HepG2 (cell line): Measurements from ENCODE around the gene SEMA3B. TPM values are rescaled to one million over a fixed set of nuclear protein-coding genes. Genes with fewer than 3 reads are reported as not detected.

Experiments
- HMG20A ChIP-seq: IDR thresholded peaks from 2 replicates; pipeline ENCODE4 v1.6.1; 2016; ENCODE audit warnings: borderline replicate concordance
- JDP2 ChIP-seq: sonication (generic); formaldehyde crosslinking; IDR thresholded peaks from 2 replicates; pipeline ENCODE4 v1.8.1; 2022; ENCODE audit warnings: missing genetic modification reagents, borderline replicate concordance
- NFKB2 ChIP-seq: sonication (generic); formaldehyde crosslinking; IDR thresholded peaks from 2 replicates; pipeline ENCODE4 v1.4.0; 2020; ENCODE audit warnings: missing genetic modification reagents, borderline replicate concordance
- PHB2 ChIP-seq: fragments of 450-650 bp; IDR thresholded peaks from 2 replicates; pipeline ENCODE4 v1.6.1; 2018; ENCODE audit not compliant: partially characterized antibody
- RAD51 ChIP-seq: fragments of 450-650 bp; IDR thresholded peaks from 2 replicates; pipeline ENCODE4 v1.6.1; 2016; ENCODE audit warnings: borderline replicate concordance
- RXRB ChIP-seq: IDR thresholded peaks from 2 replicates; pipeline ENCODE4 v1.6.1; 2016; ENCODE audit warnings: borderline replicate concordance, missing genetic modification reagents, missing compliant biosample characterization
- THYN1 ChIP-seq: sonication (generic); formaldehyde crosslinking; IDR thresholded peaks from 2 replicates; pipeline ENCODE4 v1.8.1; 2023; ENCODE audit warnings: low read depth, mild to moderate bottlenecking, moderate library complexity, missing genetic modification reagents, borderline replicate concordance
- ZNF121 ChIP-seq: sonication (generic); formaldehyde crosslinking; IDR thresholded peaks from 2 replicates; pipeline ENCODE4 v1.5.0; 2020; ENCODE audit warnings: mild to moderate bottlenecking, missing genetic modification reagents
- ZNF546 ChIP-seq: sonication (generic); formaldehyde crosslinking; conservative IDR thresholded peaks from 2 replicates; pipeline ENCODE4 v1.8.1; 2023; ENCODE audit warnings: mild to moderate bottlenecking, missing genetic modification reagents
- ZNF709 ChIP-seq: sonication (generic); formaldehyde crosslinking; IDR thresholded peaks from 2 replicates; pipeline ENCODE4 v1.5.0; 2020; ENCODE audit warnings: mild to moderate bottlenecking, missing genetic modification reagents
- ZNF850 ChIP-seq: sonication (generic); formaldehyde crosslinking; conservative IDR thresholded peaks from 2 replicates; pipeline ENCODE4 v1.9.0; 2021; ENCODE audit warnings: mild to moderate bottlenecking, missing genetic modification reagents
- polyA plus RNA-seq, 8 experiments: library from polyadenylated mRNA; depleted of rRNA in 3 of 8; stranded (reverse) in 7 of 8; unstranded in 1 of 8; fragments of >200 nt; fragmentation: Illumina TruSeq in 4 of 8; extraction: Trizol in 4 of 8; gene quantifications; 2 replicates each; pipeline versions ENCODE4 v1.2.1 to v1.2.3, GENCODE V29; 2011 to 2016; ENCODE audit warnings: low read depth in 4 of 8, missing spikeins in 1 of 8, mixed read lengths in 1 of 8; ENCODE audit not compliant: insufficient read depth in 1 of 8
- total RNA-seq, 5 experiments: library from RNA; depleted of rRNA; stranded (reverse); fragments of >200 nt; fragmentation: Illumina TruSeq; extraction: Trizol; gene quantifications; 2 replicates each; pipeline ENCODE4 v1.2.3, GENCODE V29; 2016; ENCODE audit warnings: low read depth in 1 of 5
- TF ChIP-seq, protein P1 (sequence below): sonication (generic); formaldehyde crosslinking; IDR thresholded peaks from 2 replicates; pipeline ENCODE4 v1.4.0; 2020; ENCODE audit warnings: mild to moderate bottlenecking, low read depth, missing genetic modification reagents
- TF ChIP-seq, protein P2 (sequence below): sonication (generic); formaldehyde crosslinking; IDR thresholded peaks from 2 replicates; pipeline ENCODE4 v1.8.1; 2022; ENCODE audit warnings: low read depth, mild to moderate bottlenecking, missing genetic modification reagents
- TF ChIP-seq, protein P3 (sequence below): sonication (generic); formaldehyde crosslinking; IDR thresholded peaks from 2 replicates; pipeline ENCODE4 v1.5.0; 2020; ENCODE audit warnings: mild to moderate bottlenecking, missing genetic modification reagents, moderate library complexity
- TF ChIP-seq, protein P4 (sequence below), 2 experiments: sonication (generic) in 1 of 2; formaldehyde crosslinking in 1 of 2; IDR thresholded peaks; 2 replicates each; pipeline versions ENCODE4 v1.6.1 to v1.9.0; 2014 to 2022; ENCODE audit warnings: antibody characterized with exemption in 1 of 2, borderline replicate concordance in 1 of 2, inconsistent platforms in 1 of 2, low read depth in 1 of 2, missing genetic modification reagents in 1 of 2

Gene SEMA3B
- total and polyA plus RNA-seq, 2 of the 13 experiments (the other 11 are each of a cell fraction or from before 2014, with no cell fraction given) = 93.2 to 158 TPM

DNA sequence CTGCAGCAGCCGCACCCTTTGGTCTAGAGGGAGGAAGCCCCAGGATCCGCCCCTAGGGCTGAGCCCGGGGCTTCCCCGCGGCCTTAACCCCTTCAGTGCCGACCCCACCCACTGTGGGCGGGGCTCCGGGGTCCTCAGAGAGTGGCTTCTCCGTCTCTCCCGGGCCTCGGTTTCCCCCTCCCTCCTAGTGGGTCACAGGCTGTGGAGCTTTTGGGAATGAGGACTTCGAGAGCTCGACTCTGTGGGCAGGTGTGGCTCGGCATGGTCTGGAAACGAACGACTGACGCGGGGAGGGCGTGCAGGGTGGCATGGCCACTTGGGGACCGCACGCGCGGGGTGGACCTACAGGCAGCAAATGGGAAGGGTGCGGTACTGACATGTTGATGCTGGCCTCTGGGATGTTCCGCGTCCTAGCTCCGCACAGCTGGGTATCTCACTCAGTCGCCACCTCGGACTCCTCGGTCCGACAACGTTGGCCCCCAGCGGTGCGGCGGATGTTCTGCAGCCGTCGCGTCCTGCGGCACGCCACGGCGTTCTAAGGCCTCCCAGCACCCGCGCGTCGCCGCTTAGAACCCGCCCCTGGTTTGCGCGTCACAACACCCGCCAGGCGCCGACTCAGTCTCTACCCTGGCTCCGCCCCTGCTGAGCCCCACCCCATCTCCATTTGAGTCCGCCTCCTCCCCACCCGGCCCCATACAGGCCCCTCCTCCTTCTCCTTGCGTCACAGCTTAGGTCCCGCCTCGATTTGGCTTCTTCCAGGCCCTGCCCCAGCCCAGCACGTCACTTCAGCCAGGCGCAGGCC is 30.1 kb downstream of the SEMA3B start, which contains the start of the genes HYAL3 and NAA80 (continued):
- TF ChIP-seq, protein P1, sequence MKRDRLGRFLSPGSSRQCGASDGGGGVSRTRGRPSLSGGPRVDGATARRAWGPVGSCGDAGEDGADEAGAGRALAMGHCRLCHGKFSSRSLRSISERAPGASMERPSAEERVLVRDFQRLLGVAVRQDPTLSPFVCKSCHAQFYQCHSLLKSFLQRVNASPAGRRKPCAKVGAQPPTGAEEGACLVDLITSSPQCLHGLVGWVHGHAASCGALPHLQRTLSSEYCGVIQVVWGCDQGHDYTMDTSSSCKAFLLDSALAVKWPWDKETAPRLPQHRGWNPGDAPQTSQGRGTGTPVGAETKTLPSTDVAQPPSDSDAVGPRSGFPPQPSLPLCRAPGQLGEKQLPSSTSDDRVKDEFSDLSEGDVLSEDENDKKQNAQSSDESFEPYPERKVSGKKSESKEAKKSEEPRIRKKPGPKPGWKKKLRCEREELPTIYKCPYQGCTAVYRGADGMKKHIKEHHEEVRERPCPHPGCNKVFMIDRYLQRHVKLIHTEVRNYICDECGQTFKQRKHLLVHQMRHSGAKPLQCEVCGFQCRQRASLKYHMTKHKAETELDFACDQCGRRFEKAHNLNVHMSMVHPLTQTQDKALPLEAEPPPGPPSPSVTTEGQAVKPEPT (CRISPR knock-in tag) = no peak
- TF ChIP-seq, protein P2, sequence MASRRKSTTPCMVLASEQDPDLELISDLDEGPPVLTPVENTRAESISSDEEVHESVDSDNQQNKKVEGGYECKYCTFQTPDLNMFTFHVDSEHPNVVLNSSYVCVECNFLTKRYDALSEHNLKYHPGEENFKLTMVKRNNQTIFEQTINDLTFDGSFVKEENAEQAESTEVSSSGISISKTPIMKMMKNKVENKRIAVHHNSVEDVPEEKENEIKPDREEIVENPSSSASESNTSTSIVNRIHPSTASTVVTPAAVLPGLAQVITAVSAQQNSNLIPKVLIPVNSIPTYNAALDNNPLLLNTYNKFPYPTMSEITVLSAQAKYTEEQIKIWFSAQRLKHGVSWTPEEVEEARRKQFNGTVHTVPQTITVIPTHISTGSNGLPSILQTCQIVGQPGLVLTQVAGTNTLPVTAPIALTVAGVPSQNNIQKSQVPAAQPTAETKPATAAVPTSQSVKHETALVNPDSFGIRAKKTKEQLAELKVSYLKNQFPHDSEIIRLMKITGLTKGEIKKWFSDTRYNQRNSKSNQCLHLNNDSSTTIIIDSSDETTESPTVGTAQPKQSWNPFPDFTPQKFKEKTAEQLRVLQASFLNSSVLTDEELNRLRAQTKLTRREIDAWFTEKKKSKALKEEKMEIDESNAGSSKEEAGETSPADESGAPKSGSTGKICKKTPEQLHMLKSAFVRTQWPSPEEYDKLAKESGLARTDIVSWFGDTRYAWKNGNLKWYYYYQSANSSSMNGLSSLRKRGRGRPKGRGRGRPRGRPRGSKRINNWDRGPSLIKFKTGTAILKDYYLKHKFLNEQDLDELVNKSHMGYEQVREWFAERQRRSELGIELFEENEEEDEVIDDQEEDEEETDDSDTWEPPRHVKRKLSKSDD (CRISPR knock-in tag) = peak; percentile 90
- no peak for TF ChIP-seq HMG20A
- no peak for TF ChIP-seq ZNF850 (CRISPR knock-in tag)
- TF ChIP-seq THYN1 (CRISPR knock-in tag) = no peak
- TF ChIP-seq, protein P3, sequence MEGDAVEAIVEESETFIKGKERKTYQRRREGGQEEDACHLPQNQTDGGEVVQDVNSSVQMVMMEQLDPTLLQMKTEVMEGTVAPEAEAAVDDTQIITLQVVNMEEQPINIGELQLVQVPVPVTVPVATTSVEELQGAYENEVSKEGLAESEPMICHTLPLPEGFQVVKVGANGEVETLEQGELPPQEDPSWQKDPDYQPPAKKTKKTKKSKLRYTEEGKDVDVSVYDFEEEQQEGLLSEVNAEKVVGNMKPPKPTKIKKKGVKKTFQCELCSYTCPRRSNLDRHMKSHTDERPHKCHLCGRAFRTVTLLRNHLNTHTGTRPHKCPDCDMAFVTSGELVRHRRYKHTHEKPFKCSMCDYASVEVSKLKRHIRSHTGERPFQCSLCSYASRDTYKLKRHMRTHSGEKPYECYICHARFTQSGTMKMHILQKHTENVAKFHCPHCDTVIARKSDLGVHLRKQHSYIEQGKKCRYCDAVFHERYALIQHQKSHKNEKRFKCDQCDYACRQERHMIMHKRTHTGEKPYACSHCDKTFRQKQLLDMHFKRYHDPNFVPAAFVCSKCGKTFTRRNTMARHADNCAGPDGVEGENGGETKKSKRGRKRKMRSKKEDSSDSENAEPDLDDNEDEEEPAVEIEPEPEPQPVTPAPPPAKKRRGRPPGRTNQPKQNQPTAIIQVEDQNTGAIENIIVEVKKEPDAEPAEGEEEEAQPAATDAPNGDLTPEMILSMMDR = peak; percentile 54
- TF ChIP-seq RAD51 = no peak
- peak; percentile 84; the same call in 1 of the 2 replicates for TF ChIP-seq NFKB2 (CRISPR knock-in tag)
- no peak for TF ChIP-seq ZNF121
- TF ChIP-seq ZNF546 (CRISPR knock-in tag) = peak; percentile 85; the same call in 1 of the 2 replicates
- no peak for TF ChIP-seq PHB2
- peak; percentile 41; the same call in 1 of the 2 replicates for TF ChIP-seq ZNF709 (CRISPR knock-in tag)
- TF ChIP-seq, protein P4, sequence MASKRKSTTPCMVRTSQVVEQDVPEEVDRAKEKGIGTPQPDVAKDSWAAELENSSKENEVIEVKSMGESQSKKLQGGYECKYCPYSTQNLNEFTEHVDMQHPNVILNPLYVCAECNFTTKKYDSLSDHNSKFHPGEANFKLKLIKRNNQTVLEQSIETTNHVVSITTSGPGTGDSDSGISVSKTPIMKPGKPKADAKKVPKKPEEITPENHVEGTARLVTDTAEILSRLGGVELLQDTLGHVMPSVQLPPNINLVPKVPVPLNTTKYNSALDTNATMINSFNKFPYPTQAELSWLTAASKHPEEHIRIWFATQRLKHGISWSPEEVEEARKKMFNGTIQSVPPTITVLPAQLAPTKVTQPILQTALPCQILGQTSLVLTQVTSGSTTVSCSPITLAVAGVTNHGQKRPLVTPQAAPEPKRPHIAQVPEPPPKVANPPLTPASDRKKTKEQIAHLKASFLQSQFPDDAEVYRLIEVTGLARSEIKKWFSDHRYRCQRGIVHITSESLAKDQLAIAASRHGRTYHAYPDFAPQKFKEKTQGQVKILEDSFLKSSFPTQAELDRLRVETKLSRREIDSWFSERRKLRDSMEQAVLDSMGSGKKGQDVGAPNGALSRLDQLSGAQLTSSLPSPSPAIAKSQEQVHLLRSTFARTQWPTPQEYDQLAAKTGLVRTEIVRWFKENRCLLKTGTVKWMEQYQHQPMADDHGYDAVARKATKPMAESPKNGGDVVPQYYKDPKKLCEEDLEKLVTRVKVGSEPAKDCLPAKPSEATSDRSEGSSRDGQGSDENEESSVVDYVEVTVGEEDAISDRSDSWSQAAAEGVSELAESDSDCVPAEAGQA (IDR thresholded peaks at IDR 0.05; ENCODE audit: low read depth) = no peak
- TF ChIP-seq, protein P4 (CRISPR knock-in tag; IDR thresholded peaks at IDR 0.05; ENCODE audit: borderline replicate concordance) = peak; percentile 54; the same call in 1 of the 2 replicates
- 0 out of 2 replicates have a peak, but pooled peaks have one; percentile 18 for TF ChIP-seq RXRB (CRISPR knock-in tag)
- no peak for TF ChIP-seq JDP2 (CRISPR knock-in tag)
